ENCODE results near the gene TACC3.

DNA sequence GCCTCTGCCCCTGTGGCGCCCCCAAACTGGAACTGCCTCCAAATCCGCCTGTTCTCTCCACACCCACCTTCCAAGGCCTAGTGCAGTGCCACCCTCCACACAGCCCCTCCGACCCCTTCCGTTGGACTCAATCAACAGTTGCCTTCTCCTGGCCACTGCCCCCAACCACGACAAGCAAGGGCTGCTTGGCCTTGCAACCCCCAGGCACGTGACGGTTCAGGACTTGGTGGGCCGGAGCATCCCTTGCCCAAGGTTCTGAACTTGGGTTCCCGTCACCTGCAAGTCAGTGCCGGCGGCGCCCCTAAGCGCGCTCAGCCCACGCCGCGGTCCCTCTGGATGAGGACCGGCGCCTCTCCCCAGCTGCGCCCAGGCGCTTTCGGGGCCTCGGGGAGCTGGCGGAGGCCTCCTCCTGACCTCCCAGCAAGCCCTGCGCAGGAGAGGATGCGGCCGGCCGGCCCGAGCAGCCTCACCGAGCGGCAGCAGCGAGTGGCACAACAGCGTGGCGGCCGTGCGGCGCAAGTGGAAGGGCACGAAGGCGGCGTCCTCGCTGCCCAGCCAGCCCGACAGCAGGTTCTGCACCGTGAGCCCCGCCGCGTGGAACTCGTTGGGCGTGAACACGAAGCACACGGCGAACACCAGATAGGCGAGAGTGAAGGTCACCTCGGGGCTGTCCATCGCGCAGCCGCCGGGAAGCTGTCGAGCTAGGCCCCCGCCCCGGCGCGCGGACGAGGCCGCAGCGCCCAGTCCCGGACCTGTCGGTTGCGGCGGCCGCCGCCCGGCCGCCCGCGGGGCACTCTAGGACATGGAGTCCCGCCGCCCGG is 948 bp upstream of the TACC3 start:
- TF ChIP-seq, protein P1, sequence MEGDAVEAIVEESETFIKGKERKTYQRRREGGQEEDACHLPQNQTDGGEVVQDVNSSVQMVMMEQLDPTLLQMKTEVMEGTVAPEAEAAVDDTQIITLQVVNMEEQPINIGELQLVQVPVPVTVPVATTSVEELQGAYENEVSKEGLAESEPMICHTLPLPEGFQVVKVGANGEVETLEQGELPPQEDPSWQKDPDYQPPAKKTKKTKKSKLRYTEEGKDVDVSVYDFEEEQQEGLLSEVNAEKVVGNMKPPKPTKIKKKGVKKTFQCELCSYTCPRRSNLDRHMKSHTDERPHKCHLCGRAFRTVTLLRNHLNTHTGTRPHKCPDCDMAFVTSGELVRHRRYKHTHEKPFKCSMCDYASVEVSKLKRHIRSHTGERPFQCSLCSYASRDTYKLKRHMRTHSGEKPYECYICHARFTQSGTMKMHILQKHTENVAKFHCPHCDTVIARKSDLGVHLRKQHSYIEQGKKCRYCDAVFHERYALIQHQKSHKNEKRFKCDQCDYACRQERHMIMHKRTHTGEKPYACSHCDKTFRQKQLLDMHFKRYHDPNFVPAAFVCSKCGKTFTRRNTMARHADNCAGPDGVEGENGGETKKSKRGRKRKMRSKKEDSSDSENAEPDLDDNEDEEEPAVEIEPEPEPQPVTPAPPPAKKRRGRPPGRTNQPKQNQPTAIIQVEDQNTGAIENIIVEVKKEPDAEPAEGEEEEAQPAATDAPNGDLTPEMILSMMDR (IDR thresholded peaks at IDR 0.05; ENCODE audit: insufficient read depth, low read depth, low read length), result no peak
- TF ChIP-seq EZH2 (IDR thresholded peaks at IDR 0.05; ENCODE audit: insufficient read depth, low read length), result no peak

All from astrocyte (in vitro differentiated cells and primary cell).